Glutamatergic neuron (in vitro differentiated cells): ENCODE measurements around the gene CEBPA. TPM values are rescaled to one million over a fixed set of nuclear protein-coding genes. Genes with fewer than 3 reads are reported as not detected.
"Not testable (repeated sequence)": the region's sequence is repeated elsewhere in the genome, so short reads cannot be mapped to it uniquely, and the experiment has no call there.

Source experiments
- DNase-seq: peaks from one replicate; pipeline ENCODE4 v3.0.0; 2022
- H3K27ac Mint-ChIP-seq: one replicate; pipeline ENCODE4 v1.8.0; 2020; ENCODE audit warnings: mild to moderate bottlenecking, mixed read lengths, inconsistent platforms; ENCODE audit not compliant: unreplicated experiment
- H3K27me3 Mint-ChIP-seq: one replicate; pipeline ENCODE4 v1.8.0; 2020; ENCODE audit warnings: mild to moderate bottlenecking, moderate library complexity, mixed read lengths, inconsistent platforms; ENCODE audit not compliant: unreplicated experiment
- H3K36me3 Mint-ChIP-seq: one replicate; pipeline ENCODE4 v1.8.0; 2020; ENCODE audit warnings: mild to moderate bottlenecking, mixed read lengths, inconsistent platforms; ENCODE audit not compliant: unreplicated experiment
- H3K4me1 Mint-ChIP-seq: one replicate; pipeline ENCODE4 v1.8.0; 2020; ENCODE audit warnings: mild to moderate bottlenecking, low read depth, mixed read lengths, inconsistent platforms; ENCODE audit not compliant: unreplicated experiment
- H3K4me3 Mint-ChIP-seq: one replicate; pipeline ENCODE4 v1.8.0; 2020; ENCODE audit warnings: mild to moderate bottlenecking, mixed read lengths, inconsistent platforms; ENCODE audit not compliant: unreplicated experiment
- H3K9me3 Mint-ChIP-seq: one replicate; pipeline ENCODE4 v1.8.0; 2020; ENCODE audit warnings: mild to moderate bottlenecking, moderate library complexity, mixed read lengths, inconsistent platforms; ENCODE audit not compliant: unreplicated experiment
- total RNA-seq: library from RNA; stranded (reverse); fragmentation: NEBNext Ultra II Directional; extraction: Animal tissue kit (Norgen Biotek cat#: 25700); gene quantifications from one replicate; pipeline ENCODE4 v1.2.1, GENCODE V29; 2021; ENCODE audit not compliant: unreplicated experiment
- TF ChIP-seq, protein P1 (sequence below): fragments of 200-600 bp; sonication (generic); IDR thresholded peaks from one replicate; pipeline ENCODE4 v1.5.0; 2021; ENCODE audit not compliant: partially characterized antibody, unreplicated experiment

CEBPA gene
- total RNA-seq, 1 donor from 2014 or later = 0.66 TPM

DNA sequence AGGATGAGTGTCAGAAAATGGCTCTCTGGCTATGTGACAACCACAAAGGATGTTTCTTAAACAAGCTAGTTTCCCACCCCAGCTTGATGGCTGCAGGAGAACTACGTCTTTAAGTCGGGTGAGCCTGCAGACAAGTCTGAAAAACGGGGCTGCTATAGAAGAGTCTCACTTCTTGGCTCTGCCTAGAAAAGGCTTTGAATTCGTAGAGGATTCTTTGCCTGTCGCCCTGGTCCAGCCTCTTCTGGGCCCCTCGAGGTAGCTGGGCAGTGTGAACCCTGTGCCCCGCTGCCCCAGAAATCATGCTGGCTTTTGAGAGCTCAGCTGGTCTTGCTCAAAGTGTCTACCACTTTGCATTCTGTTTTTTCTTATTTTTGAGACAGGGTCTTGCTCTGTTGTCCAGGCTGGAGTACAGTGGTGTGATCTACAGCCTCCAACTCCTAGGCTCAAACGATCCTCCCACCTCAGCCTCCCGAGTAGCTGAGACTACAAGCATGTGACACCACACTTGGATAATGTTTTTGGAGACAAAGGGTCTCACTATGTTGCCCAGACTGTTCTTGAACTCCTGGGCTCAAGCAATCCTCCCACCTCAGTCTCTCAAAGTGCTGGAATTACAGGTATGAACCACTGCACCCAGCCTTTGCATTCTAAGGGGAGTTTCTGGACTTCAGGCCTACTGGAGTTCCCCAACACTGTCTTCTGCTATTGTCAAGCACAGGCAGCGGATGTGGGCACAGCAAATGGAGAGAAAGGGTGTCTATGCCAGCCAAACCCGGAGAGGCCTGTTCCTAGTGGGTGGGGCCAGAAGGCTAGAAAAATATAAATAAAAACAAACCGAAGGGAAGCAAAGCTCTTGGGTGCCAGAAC lies 6.5 kb downstream of the CEBPA start:
- no peak overlapping the region for H3K27ac Mint-ChIP-seq
- H3K9me3 Mint-ChIP-seq = peaks cover 5% of the 10 kb centered on the region
- H3K36me3 Mint-ChIP-seq = no peaks in the 10 kb centered on the region
- H3K4me1 Mint-ChIP-seq = peaks cover 6% of the 10 kb centered on the region
- TF ChIP-seq, protein P1, sequence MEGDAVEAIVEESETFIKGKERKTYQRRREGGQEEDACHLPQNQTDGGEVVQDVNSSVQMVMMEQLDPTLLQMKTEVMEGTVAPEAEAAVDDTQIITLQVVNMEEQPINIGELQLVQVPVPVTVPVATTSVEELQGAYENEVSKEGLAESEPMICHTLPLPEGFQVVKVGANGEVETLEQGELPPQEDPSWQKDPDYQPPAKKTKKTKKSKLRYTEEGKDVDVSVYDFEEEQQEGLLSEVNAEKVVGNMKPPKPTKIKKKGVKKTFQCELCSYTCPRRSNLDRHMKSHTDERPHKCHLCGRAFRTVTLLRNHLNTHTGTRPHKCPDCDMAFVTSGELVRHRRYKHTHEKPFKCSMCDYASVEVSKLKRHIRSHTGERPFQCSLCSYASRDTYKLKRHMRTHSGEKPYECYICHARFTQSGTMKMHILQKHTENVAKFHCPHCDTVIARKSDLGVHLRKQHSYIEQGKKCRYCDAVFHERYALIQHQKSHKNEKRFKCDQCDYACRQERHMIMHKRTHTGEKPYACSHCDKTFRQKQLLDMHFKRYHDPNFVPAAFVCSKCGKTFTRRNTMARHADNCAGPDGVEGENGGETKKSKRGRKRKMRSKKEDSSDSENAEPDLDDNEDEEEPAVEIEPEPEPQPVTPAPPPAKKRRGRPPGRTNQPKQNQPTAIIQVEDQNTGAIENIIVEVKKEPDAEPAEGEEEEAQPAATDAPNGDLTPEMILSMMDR = no peak
- H3K27me3 Mint-ChIP-seq = peaks cover 18% of the 10 kb centered on the region
- H3K4me3 Mint-ChIP-seq = no peak overlapping the region
- no peak for DNase-seq

DNA sequence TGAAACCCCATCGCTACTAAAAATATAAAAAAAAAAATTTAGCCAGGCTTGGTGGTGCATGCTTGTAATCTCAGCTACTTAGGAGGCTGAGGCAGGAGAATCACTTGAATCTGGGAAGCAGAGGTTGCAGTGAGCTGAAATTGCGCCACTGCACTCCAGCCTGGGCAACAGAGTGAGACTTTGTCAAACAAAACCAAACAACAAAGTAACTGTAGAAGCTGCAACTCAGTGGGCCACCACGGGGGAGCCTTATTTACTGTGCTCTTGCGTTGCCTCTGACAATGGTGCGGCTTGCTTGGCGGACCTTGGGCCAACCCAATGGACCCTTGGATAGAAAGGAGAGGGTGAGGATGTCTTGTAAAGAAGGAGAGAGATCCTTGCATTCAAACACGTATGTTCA lies 7.3 kb downstream of the CEBPA start:
- not testable (repeated sequence) for H3K4me3 Mint-ChIP-seq, H3K9me3 Mint-ChIP-seq, H3K27me3 Mint-ChIP-seq, DNase-seq, H3K36me3 Mint-ChIP-seq, H3K4me1 Mint-ChIP-seq, H3K27ac Mint-ChIP-seq

DNA sequence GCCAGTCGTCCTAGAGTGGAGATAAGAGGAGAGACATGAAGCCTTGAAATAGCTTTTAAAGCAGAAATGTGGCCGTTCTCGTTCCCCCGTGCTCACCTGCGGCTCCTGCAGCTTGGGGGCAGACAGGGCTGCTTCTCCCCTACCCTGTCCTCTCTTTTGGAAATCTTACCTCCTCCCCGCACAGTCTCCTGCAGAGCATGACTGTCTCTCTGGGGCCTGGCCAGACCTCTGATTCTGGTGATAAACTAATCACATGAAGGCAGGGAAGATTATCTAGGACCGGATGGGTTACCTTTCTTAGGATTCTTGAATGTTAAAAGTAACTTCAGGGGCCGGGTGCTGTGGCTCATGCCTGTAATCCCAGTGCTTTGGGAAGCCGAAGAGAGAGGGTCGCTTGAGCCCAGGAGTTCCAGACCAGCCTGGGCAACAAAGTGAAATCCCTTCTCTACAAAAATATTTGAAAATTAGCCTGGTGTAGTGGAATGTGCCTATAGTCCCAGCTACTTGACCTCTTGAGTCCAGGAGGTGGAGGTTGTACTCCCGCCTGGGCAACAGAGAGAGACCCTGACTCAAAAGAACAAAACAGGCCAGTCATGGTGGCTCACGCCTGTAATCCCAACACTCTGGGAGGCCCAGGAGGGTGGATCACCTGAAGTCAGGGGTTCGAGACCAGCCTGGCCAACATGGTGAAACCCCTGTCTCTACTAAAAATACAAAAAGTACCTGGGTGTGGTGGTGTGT lies 8.1 kb downstream of the CEBPA start:
- H3K4me3 Mint-ChIP-seq = no peak overlapping the region
- H3K4me1 Mint-ChIP-seq = peaks cover 6% of the 10 kb centered on the region
- TF ChIP-seq, protein P1 = no peak
- DNase-seq = no peak
- peaks cover 9% of the 10 kb centered on the region for H3K27me3 Mint-ChIP-seq
- H3K9me3 Mint-ChIP-seq = peaks cover 6% of the 10 kb centered on the region
- H3K36me3 Mint-ChIP-seq = no peaks in the 10 kb centered on the region
- H3K27ac Mint-ChIP-seq = no peak overlapping the region

DNA sequence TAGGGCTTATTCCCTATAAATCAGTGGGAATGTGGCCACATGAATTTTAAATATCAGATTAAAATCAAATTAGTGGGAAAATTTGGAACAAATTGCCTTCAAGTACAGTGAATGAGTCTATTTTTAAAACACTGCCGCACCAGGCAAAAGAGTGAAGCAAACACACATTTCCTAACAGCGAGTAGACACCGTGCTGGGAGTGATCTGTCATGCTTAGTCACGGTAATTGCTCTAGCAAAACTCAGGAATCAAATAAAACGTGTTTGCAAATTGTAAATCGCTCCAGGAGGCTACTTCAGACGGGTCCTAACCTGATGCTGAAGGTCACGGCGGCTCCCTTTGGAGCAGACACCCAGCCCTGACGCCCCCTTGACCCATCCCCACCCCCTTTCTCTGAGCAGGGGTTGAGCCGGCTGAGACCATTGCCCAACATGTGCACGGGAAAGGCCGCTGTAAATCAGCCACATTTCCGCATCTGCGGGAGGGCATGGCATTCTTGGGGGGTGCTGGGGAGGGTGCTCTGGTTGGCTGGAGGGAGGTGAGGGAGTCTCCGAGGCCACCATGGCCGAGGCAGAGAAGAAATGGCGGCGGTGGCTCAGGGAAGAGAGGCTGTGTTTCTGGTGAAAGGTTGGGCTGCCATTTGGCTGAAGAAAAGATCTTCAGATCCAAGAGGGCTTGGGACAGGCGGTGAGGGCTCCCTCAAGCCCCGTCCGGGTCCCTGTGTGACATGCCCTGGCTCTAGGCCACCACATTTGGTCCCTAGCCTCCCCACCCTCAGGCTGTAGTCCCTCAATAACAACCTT lies 8.9 kb downstream of the CEBPA start:
- TF ChIP-seq, protein P1 = no peak
- H3K27ac Mint-ChIP-seq = no peak overlapping the region
- peaks cover 9% of the 10 kb centered on the region for H3K9me3 Mint-ChIP-seq
- H3K4me3 Mint-ChIP-seq = no peak overlapping the region
- peaks cover 6% of the 10 kb centered on the region for H3K4me1 Mint-ChIP-seq
- H3K27me3 Mint-ChIP-seq = peaks cover 5% of the 10 kb centered on the region
- H3K36me3 Mint-ChIP-seq = peaks cover 5% of the 10 kb centered on the region
- DNase-seq = no peak

DNA sequence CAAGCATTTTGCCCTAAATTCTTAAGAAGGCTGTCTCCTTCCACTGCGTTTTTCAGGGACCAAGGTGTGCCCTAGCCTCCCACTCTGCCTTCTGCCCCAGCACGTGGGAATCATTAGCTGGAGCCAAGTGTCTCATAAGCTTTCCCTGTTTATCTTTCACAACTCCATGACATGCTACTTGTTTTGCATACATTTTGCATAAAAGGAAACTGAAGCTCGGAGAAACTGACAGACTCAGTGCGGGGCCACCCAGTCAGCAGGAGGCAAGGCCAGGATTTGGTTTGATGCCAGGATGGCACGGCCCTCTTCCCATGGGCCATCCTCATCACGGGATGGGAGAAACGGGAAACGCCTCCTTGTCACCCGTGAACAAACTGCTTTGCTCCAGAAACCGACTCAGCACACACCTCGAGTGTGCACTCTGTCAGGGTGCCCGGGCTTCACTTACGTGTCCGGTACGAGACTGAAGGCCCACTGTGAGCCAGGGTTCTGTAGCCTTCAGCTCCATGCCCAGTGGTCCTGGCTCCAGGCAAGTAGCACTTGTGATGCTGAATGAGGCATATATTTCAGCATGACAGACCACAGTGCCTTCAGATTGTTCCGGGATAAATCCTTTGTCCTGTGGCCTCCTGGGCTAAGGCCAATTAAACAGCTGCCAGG lies 9.6 kb downstream of the CEBPA start:
- H3K4me3 Mint-ChIP-seq = no peak overlapping the region
- no peak for DNase-seq
- TF ChIP-seq, protein P1 = no peak
- H3K27me3 Mint-ChIP-seq = peaks cover 5% of the 10 kb centered on the region
- H3K4me1 Mint-ChIP-seq = peaks cover 6% of the 10 kb centered on the region
- H3K9me3 Mint-ChIP-seq = peaks cover 9% of the 10 kb centered on the region
- peaks cover 5% of the 10 kb centered on the region for H3K36me3 Mint-ChIP-seq
- H3K27ac Mint-ChIP-seq = no peak overlapping the region
